Measurements from ENCODE around the gene PPP2R3C.
A peak's percentile ranks its signal among the peaks of the same experiment; 100 is the strongest.
"Not testable (repeated sequence)": the region's sequence is repeated elsewhere in the genome, so short reads cannot be mapped to it uniquely, and the experiment has no call there.

PPP2R3C gene

GRCh38 chr14:35123388-35123703 lies 1.6 kb upstream of the PPP2R3C start:
- no peak for DNase-seq

- DNase-seq, result no peak
Measured at GRCh38 chr14:35122696-35123387, 1.1 kb upstream of the PPP2R3C start.

- DNase-seq, result no peak
Measured at GRCh38 chr14:35121026-35121886, 534 bp downstream of the PPP2R3C start.

- no peak for DNase-seq
Measured at GRCh38 chr14:35117112-35117511, 4.7 kb downstream of the PPP2R3C start.

GRCh38 chr14:35116242-35116641 lies 5.5 kb downstream of the PPP2R3C start:
- no peak for DNase-seq

- peak; percentile 16 for DNase-seq
Measured at GRCh38 chr14:35114036-35114435, 7.8 kb downstream of the PPP2R3C start.

- no peak for DNase-seq
Measured at GRCh38 chr14:35113308-35113950, 8.4 kb downstream of the PPP2R3C start.

GRCh38 chr14:35112641-35113040 lies 9.1 kb downstream of the PPP2R3C start:
- DNase-seq, result no peak

GRCh38 chr14:35107866-35108265 lies 13.9 kb downstream of the PPP2R3C start:
- no peak for DNase-seq

GRCh38 chr14:35094645-35095044 lies 27.1 kb downstream of the PPP2R3C start:
- not testable (repeated sequence) for DNase-seq

GRCh38 chr14:35088514-35088913 lies 33.3 kb downstream of the PPP2R3C start:
- DNase-seq, result no peak

GRCh38 chr14:35085441-35085840 lies 36.3 kb downstream of the PPP2R3C start:
- no peak for DNase-seq

- no peak for DNase-seq
Measured at GRCh38 chr14:35083530-35084150, 38.1 kb downstream of the PPP2R3C start.

GRCh38 chr14:35079742-35080141 lies 42.0 kb downstream of the PPP2R3C start:
- DNase-seq, result no peak

- no peak for DNase-seq
Measured at GRCh38 chr14:35078082-35078481, 43.7 kb downstream of the PPP2R3C start.

- no peak for DNase-seq
Measured at GRCh38 chr14:35073486-35073885, 48.3 kb downstream of the PPP2R3C start.

GRCh38 chr14:35072226-35072625 lies 49.6 kb downstream of the PPP2R3C start:
- DNase-seq, result no peak

GRCh38 chr14:35068238-35069012 lies 53.4 kb downstream of the PPP2R3C start:
- no peak for DNase-seq

- DNase-seq, result not testable (repeated sequence)
Measured at GRCh38 chr14:35065731-35066130, 56.1 kb downstream of the PPP2R3C start.

GRCh38 chr14:35061113-35061791 lies 60.5 kb downstream of the PPP2R3C start:
- not testable (repeated sequence) for DNase-seq

- no peak for DNase-seq
Measured at GRCh38 chr14:35052637-35053036, 69.2 kb downstream of the PPP2R3C start.

GRCh38 chr14:35051796-35052195 lies 70.0 kb downstream of the PPP2R3C start:
- DNase-seq, result no peak
